HCT116 (cell line): ENCODE data around the gene CADPS.

Source experiments
- CTCF ChIP-seq, 3 experiments: fragments of 200-600 bp in 1 of 3; sonication (generic) in 1 of 3; IDR thresholded peaks in 2 of 3; conservative IDR thresholded peaks in 1 of 3; 2 replicates each; pipeline ENCODE4 v1.5.1; 2012 to 2017; ENCODE audit warnings: low read depth in 2 of 3, low read length in 2 of 3, antibody characterized with exemption in 1 of 3, borderline replicate concordance in 1 of 3, control low read depth in 1 of 3, mild to moderate bottlenecking in 1 of 3, mixed read lengths in 1 of 3, mixed run types in 1 of 3, moderate library complexity in 1 of 3; ENCODE audit not compliant: insufficient read depth in 1 of 3
- EZH2 ChIP-seq: fragments of 200-600 bp; sonication (generic); IDR thresholded peaks from 2 replicates; pipeline ENCODE4 v1.6.1; 2017; ENCODE audit warnings: antibody characterized with exemption, mixed run types
- EZH2phosphoT487 ChIP-seq: fragments of 200-600 bp; IDR thresholded peaks from 2 replicates; pipeline ENCODE4 v1.6.1; 2018; ENCODE audit warnings: antibody characterized with exemption, borderline replicate concordance
- JUND ChIP-seq: IDR thresholded peaks from 2 replicates; pipeline ENCODE4 v1.6.1; 2012
- REST ChIP-seq: IDR thresholded peaks from 2 replicates; pipeline ENCODE4 v1.6.1; 2012; ENCODE audit warnings: low read depth

GRCh38 chr3:62911526-62911925 is 36.3 kb upstream of the CADPS start:
- TF ChIP-seq CTCF (IDR thresholded peaks at IDR 0.05 in 2 of 3, conservative IDR thresholded peaks at IDR 0.05 in 1 of 3; ENCODE audit: borderline replicate concordance in 1 of 3, insufficient read depth in 1 of 3, low read depth in 2 of 3, low read length in 2 of 3) (no peak), REST (no peak), EZH2phosphoT487 (no peak), EZH2 (no peak), JUND (no peak)
